HepG2 (cell line): ENCODE results near the gene GLIS2. TPM values are rescaled to one million over a fixed set of nuclear protein-coding genes. Genes with fewer than 3 reads are reported as not detected.

ENCODE experiments used
- ASH2L ChIP-seq: fragments of 300-600, 200-600 bp; sonication (generic); IDR thresholded peaks from 2 replicates; pipeline ENCODE4 v1.7.0; 2017; ENCODE audit warnings: low read depth, mild to moderate bottlenecking, moderate library complexity, mixed read lengths, low read length; ENCODE audit not compliant: insufficient read length
- ATF7-NPFF ChIP-seq: sonication (generic); formaldehyde crosslinking; IDR thresholded peaks from 2 replicates; pipeline ENCODE4 v1.8.1; 2023; ENCODE audit warnings: mild to moderate bottlenecking, low read depth, missing genetic modification reagents, moderate library complexity
- ATRX ChIP-seq: sonication (generic); formaldehyde crosslinking; IDR thresholded peaks from 2 replicates; pipeline ENCODE4 v1.4.0; 2020; ENCODE audit warnings: missing genetic modification reagents, borderline replicate concordance
- LCORL ChIP-seq, 2 experiments: fragments of 450-650 bp in 1 of 2; sonication (generic) in 1 of 2; formaldehyde crosslinking in 1 of 2; IDR thresholded peaks; 2 replicates each; pipeline versions ENCODE4 v1.5.0 to v1.6.1; 2017 to 2020; ENCODE audit warnings: antibody characterized with exemption in 1 of 2, missing genetic modification reagents in 1 of 2
- NFE2 ChIP-seq: sonication (generic); formaldehyde crosslinking; IDR thresholded peaks from 2 replicates; pipeline ENCODE4 v1.4.0; 2020; ENCODE audit warnings: missing genetic modification reagents
- NFE2L1 ChIP-seq: sonication (generic); formaldehyde crosslinking; IDR thresholded peaks from 2 replicates; pipeline ENCODE4 v1.4.0; 2020; ENCODE audit warnings: missing genetic modification reagents, mild to moderate bottlenecking, borderline replicate concordance
- NONO ChIP-seq, 2 experiments: fragments of 450-650 bp in 1 of 2; sonication (generic) in 1 of 2; formaldehyde crosslinking in 1 of 2; IDR thresholded peaks in 1 of 2; conservative IDR thresholded peaks in 1 of 2; 2 replicates each; pipeline versions ENCODE4 v1.6.1 to v1.8.0; 2017 to 2022; ENCODE audit warnings: mild to moderate bottlenecking in 1 of 2, missing genetic modification reagents in 1 of 2, moderate library complexity in 1 of 2
- RXRB ChIP-seq: IDR thresholded peaks from 2 replicates; pipeline ENCODE4 v1.6.1; 2016; ENCODE audit warnings: borderline replicate concordance, missing genetic modification reagents, missing compliant biosample characterization
- SMC3 ChIP-seq: IDR thresholded peaks from 2 replicates; pipeline ENCODE4 v1.6.1; 2011; ENCODE audit warnings: low read length, improper control_type of control experiment
- ZNF274 ChIP-seq: sonication (generic); formaldehyde crosslinking; IDR thresholded peaks from 2 replicates; pipeline ENCODE4 v1.5.1; 2020; ENCODE audit warnings: mild to moderate bottlenecking, missing genetic modification reagents
- ZNF296 ChIP-seq: sonication (generic); formaldehyde crosslinking; conservative IDR thresholded peaks from 2 replicates; pipeline ENCODE4 v1.5.0; 2020; ENCODE audit warnings: mild to moderate bottlenecking, missing genetic modification reagents
- ZNF326 ChIP-seq: sonication (generic); formaldehyde crosslinking; IDR thresholded peaks from 2 replicates; pipeline ENCODE4 v1.4.0; 2020; ENCODE audit warnings: missing genetic modification reagents, borderline replicate concordance
- ZNF367 ChIP-seq: sonication (generic); formaldehyde crosslinking; IDR thresholded peaks from 2 replicates; pipeline ENCODE4 v1.4.0; 2020; ENCODE audit warnings: missing genetic modification reagents, borderline replicate concordance
- ZNF558 ChIP-seq: sonication (generic); formaldehyde crosslinking; IDR thresholded peaks from 2 replicates; pipeline ENCODE4 v1.9.0; 2022; ENCODE audit warnings: mild to moderate bottlenecking, missing genetic modification reagents, borderline replicate concordance
- polyA plus RNA-seq, 8 experiments: library from polyadenylated mRNA; depleted of rRNA in 3 of 8; stranded (reverse) in 7 of 8; unstranded in 1 of 8; fragments of >200 nt; fragmentation: Illumina TruSeq in 4 of 8; extraction: Trizol in 4 of 8; gene quantifications; 2 replicates each; pipeline versions ENCODE4 v1.2.1 to v1.2.3, GENCODE V29; 2011 to 2016; ENCODE audit warnings: low read depth in 4 of 8, missing spikeins in 1 of 8, mixed read lengths in 1 of 8; ENCODE audit not compliant: insufficient read depth in 1 of 8
- total RNA-seq, 5 experiments: library from RNA; depleted of rRNA; stranded (reverse); fragments of >200 nt; fragmentation: Illumina TruSeq; extraction: Trizol; gene quantifications; 2 replicates each; pipeline ENCODE4 v1.2.3, GENCODE V29; 2016; ENCODE audit warnings: low read depth in 1 of 5
- TF ChIP-seq, protein P1 (sequence below): sonication (generic); formaldehyde crosslinking; IDR thresholded peaks from 2 replicates; pipeline ENCODE4 v1.8.1; 2023; ENCODE audit warnings: missing genetic modification reagents, inconsistent platforms, borderline replicate concordance
- TF ChIP-seq, protein P2 (sequence below): sonication (generic); formaldehyde crosslinking; IDR thresholded peaks from 2 replicates; pipeline ENCODE4 v1.4.0; 2020; ENCODE audit warnings: missing genetic modification reagents, borderline replicate concordance
- TF ChIP-seq, protein P3 (sequence below), 2 experiments: IDR thresholded peaks; 2 replicates each; pipeline ENCODE4 v1.6.1; 2011 to 2012; ENCODE audit warnings: low read length in 2 of 2, borderline replicate concordance in 1 of 2, low read depth in 1 of 2, mild to moderate bottlenecking in 1 of 2, moderate library complexity in 1 of 2
- TF ChIP-seq, protein P4 (sequence below): sonication (generic); formaldehyde crosslinking; IDR thresholded peaks from 2 replicates; pipeline ENCODE4 v1.4.0; 2020; ENCODE audit warnings: missing genetic modification reagents

Gene GLIS2
- total and polyA plus RNA-seq, 2 of the 13 experiments (the other 11 are each of a cell fraction or from before 2014, with no cell fraction given): 0.28 to 0.29 TPM

DNA sequence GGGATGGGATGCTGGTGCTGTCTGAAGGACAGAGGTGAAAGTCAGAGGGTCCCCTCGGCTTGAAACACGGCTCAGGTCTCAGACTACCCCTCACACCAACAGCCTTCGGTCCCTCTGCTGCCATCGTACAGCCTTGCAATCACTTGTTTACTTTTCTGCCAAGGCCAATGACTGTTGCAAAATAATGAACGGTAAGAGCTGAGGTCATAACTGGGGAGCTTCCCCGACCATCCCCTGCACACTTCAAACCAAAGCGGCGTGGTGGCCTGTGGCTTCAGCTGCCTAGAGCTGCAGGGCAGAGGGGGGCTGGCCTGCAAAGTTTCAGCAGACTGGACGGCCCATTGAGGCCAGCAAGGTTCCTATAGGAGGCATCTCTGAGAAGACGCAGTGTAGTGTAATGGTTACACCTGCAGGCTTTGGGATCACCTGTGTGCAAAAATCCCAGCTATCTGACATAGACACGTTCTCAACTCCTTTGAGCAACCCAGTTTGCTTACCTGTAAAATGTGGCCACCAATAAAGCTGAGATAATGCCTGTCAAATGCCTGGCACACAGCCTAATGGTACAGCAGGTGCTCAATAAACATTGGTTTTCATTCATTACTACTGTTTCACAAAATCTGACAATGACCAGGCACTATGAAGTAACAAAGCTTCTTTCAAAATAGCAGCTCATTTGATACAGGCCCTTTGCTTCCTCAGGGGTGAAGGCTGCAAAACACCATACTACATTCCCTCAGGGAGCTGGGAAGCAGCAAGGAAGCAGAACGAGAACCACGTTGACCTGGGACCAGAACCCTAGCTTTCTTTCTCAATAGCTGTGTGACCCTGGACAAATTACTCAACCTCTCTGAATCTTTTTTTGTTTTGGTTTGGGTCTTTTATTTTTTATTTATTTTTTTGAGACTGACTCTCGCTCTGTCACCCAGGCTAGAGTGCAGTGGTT is 30.2 kb downstream of the GLIS2 start (continued):
- TF ChIP-seq LCORL (IDR thresholded peaks at IDR 0.05): no peak
- TF ChIP-seq LCORL (CRISPR knock-in tag; IDR thresholded peaks at IDR 0.05): peak; percentile 76; the same call in 1 of the 2 replicates
- no peak for TF ChIP-seq NFE2 (CRISPR knock-in tag)
- no peak for TF ChIP-seq NFE2L1
- no peak for TF ChIP-seq ATF7-NPFF (CRISPR knock-in tag)
- TF ChIP-seq, protein P1, sequence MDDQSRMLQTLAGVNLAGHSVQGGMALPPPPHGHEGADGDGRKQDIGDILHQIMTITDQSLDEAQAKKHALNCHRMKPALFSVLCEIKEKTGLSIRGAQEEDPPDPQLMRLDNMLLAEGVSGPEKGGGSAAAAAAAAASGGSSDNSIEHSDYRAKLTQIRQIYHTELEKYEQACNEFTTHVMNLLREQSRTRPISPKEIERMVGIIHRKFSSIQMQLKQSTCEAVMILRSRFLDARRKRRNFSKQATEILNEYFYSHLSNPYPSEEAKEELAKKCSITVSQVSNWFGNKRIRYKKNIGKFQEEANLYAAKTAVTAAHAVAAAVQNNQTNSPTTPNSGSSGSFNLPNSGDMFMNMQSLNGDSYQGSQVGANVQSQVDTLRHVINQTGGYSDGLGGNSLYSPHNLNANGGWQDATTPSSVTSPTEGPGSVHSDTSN (CRISPR knock-in tag): no peak
- TF ChIP-seq, protein P2, sequence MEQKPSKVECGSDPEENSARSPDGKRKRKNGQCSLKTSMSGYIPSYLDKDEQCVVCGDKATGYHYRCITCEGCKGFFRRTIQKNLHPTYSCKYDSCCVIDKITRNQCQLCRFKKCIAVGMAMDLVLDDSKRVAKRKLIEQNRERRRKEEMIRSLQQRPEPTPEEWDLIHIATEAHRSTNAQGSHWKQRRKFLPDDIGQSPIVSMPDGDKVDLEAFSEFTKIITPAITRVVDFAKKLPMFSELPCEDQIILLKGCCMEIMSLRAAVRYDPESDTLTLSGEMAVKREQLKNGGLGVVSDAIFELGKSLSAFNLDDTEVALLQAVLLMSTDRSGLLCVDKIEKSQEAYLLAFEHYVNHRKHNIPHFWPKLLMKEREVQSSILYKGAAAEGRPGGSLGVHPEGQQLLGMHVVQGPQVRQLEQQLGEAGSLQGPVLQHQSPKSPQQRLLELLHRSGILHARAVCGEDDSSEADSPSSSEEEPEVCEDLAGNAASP (CRISPR knock-in tag): peak; percentile 86
- TF ChIP-seq ATRX (CRISPR knock-in tag): no peak
- TF ChIP-seq, protein P3, sequence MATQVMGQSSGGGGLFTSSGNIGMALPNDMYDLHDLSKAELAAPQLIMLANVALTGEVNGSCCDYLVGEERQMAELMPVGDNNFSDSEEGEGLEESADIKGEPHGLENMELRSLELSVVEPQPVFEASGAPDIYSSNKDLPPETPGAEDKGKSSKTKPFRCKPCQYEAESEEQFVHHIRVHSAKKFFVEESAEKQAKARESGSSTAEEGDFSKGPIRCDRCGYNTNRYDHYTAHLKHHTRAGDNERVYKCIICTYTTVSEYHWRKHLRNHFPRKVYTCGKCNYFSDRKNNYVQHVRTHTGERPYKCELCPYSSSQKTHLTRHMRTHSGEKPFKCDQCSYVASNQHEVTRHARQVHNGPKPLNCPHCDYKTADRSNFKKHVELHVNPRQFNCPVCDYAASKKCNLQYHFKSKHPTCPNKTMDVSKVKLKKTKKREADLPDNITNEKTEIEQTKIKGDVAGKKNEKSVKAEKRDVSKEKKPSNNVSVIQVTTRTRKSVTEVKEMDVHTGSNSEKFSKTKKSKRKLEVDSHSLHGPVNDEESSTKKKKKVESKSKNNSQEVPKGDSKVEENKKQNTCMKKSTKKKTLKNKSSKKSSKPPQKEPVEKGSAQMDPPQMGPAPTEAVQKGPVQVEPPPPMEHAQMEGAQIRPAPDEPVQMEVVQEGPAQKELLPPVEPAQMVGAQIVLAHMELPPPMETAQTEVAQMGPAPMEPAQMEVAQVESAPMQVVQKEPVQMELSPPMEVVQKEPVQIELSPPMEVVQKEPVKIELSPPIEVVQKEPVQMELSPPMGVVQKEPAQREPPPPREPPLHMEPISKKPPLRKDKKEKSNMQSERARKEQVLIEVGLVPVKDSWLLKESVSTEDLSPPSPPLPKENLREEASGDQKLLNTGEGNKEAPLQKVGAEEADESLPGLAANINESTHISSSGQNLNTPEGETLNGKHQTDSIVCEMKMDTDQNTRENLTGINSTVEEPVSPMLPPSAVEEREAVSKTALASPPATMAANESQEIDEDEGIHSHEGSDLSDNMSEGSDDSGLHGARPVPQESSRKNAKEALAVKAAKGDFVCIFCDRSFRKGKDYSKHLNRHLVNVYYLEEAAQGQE (IDR thresholded peaks at IDR 0.05; ENCODE audit: borderline replicate concordance in 1 of 2, low read depth in 1 of 2, low read length in 2 of 2): no peak
- no peak for TF ChIP-seq ZNF296 (CRISPR knock-in tag)
- TF ChIP-seq SMC3: peak; percentile 34; the same call in 1 of the 2 replicates
- no peak for TF ChIP-seq ZNF367 (CRISPR knock-in tag)
- TF ChIP-seq, protein P4, sequence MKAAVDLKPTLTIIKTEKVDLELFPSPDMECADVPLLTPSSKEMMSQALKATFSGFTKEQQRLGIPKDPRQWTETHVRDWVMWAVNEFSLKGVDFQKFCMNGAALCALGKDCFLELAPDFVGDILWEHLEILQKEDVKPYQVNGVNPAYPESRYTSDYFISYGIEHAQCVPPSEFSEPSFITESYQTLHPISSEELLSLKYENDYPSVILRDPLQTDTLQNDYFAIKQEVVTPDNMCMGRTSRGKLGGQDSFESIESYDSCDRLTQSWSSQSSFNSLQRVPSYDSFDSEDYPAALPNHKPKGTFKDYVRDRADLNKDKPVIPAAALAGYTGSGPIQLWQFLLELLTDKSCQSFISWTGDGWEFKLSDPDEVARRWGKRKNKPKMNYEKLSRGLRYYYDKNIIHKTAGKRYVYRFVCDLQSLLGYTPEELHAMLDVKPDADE (CRISPR knock-in tag): no peak
- TF ChIP-seq RXRB (CRISPR knock-in tag): peak; percentile 88; the same call in 1 of the 2 replicates
- TF ChIP-seq ZNF558 (CRISPR knock-in tag): no peak
- no peak for TF ChIP-seq NONO (IDR thresholded peaks at IDR 0.05)
- peak; percentile 76 for TF ChIP-seq NONO (CRISPR knock-in tag; conservative IDR thresholded peaks at IDR 0.05)
- peak; percentile 72 for TF ChIP-seq ASH2L
- TF ChIP-seq ZNF274 (CRISPR knock-in tag): no peak; the same call in 1 of the 2 replicates
- 0 out of 2 replicates have a peak, but pooled peaks have one; percentile 62 for TF ChIP-seq ZNF326 (CRISPR knock-in tag)
